HG03135 (cell line): ENCODE results near the gene MEA1.
A peak's percentile ranks its signal among the peaks of the same experiment; 100 is the strongest.

Source experiments
- ATAC-seq: cut with Tn5 transposase; IDR thresholded peaks from one replicate; pipeline ENCODE4 v1.9.1; 2021; ENCODE audit warnings: mild to moderate bottlenecking, moderate library complexity; ENCODE audit not compliant: unreplicated experiment

MEA1 gene

DNA sequence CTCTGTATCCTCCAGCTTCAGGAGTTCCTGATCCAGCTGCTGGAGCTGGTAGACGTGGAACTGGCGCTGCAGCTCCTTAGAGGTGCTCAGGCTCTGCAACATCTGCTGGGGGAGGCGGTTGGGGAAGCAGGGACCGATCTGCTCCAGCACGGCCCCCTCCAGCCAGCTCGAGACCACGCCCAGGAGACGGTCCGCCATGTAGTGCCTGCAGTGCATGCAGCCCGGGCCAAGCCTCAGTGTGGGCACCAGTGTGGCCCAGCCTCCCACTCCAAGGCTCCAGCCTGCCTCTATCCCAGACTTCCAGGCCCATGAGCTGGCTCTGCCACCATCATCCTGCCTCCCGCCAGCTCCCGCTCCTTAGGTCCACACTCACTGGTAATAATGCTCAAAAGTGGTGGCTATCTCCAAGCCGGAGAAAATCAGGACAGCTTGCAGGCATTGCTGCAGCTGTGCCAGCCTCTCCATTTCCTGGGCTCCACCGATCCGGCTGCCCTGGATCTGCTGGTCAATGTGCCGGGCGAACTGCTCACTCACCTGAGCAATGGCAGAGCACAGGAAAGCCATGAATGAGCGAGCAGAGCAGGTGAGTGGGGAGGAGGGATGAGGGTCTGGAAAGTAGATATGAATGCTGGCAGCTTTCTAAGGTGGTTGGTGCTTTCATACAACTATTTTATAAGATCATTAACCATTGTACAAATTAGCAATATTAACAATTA lies 27.0 kb upstream of the MEA1 start:
- ATAC-seq: no peak

DNA sequence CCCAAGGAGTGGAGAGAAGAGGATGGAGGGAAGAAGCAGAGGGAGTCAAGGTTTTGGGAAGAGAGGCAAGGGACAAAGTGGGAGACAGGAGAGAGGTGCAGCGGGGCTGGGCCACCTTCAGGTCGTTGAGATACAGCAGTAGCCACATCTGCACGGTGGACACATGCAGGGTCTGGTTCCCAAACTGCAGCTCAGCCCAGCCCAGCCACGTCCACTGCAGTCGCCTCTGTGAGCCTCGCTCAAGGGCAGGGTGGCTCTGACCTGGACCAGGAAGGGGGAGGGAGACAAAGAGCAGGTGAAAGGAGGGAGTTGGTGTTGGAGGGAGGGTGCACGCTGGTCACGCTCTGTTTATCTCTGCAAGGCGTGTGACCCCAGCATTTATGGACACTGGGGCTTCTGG lies 25.0 kb upstream of the MEA1 start:
- ATAC-seq: no peak

DNA sequence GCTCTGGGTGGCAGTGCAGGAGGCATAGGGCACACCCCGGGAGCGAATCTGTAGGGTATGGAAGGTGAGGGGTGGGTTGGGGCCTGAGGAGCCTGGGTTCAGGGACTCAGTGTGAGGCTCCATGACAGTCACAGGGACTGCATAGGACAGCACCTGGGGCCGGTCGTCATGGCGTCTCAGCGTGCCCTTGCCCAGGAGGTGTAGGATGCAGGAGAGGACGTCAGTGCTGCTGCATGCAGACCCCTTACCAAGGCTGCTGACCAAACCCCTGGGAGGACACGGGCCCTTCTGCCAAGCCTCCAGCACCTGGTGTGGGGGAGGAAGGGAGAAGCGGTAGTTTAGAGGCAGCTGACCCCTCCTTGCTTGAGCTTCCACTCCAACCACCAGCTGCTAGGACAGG lies 24.0 kb upstream of the MEA1 start:
- ATAC-seq: no peak

DNA sequence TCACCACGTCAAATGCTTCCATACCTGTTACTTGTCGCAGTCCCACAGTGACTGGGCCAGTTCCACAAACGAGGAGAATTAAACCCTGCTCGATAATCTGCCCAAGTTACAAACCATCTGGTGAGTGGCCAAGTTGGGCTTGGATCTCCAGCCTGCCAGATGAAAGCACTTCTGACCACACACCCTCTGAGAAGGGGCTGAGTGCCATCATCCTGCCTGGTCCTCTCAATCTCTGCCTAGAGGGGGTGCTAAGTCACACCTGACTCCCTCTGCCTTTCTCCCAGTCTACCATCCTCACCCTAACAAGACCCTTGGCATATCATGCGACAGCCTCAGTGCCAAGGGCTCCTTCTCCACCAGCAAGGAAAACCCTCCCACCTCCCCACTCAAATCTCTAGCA lies 23.5 kb upstream of the MEA1 start:
- no peak for ATAC-seq

DNA sequence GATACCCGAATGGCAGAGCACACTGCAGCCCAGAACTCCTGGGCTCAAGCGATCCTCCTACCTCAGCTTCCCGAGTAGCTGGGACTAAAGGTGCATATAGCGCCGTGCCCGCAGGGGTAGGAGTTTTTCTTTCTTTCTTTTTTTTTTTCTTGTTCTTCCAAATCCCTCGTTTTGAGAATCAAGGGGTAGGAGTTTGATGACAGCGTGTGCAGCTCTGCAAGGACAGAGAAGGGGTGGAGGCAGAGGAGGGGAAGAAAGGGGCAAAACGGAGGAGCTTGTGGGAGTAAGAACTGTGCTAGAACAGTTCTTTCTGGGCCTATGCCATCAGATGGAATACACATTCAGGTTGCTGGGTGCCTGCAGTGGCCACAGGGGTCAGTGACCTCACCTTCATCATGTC lies 23.0 kb upstream of the MEA1 start:
- ATAC-seq: no peak

DNA sequence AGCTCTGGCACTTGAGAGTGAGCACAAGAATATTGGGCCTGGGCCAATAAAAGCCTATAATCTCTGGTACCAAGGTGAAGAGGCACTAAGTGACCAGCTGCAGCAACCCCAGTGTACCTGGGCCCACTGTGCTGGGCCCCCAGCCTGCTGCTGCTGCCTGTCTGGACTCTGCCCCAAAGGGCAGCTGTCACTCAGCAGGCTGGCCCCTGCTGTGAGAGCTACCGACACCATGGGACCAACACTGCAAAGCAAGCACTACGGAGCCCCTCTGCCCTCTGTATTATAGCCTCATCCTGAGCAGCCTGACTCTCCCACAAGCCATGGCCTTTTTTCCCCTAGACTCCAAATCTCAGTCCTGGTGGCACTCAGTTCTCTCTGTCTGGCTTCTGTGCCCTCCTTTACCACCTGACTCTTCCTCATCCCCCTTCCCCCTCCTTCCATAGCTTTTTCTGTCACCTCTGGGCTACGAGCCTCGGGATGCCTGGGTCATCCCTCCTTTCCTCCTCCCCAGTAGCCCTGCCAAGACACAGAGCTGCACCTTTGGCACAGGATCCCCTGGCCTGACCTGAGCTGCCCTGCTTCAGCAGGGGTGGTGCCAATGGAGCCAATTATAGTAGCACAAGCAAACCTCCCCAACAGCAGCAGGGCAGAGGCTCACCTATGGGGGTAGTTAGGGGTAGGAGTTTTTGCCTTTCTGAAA lies 21.9 kb upstream of the MEA1 start:
- no peak for ATAC-seq

DNA sequence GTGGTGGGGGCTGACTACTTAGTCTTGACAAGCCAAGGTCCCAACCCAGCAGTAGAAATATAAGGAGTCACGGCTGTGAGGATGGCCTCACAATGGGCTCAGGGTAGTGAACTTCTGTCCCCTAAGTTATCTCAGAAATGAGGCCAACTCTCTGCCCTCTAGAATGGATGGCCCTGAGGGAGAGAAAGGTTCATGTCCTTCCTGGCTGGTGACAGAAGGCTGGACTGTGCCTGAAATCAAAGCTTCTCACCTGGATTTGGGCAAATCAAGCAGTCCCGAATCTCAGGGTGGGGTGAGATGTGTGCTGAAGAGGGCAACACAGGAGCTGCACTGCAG lies 20.4 kb upstream of the MEA1 start:
- no peak for ATAC-seq

DNA sequence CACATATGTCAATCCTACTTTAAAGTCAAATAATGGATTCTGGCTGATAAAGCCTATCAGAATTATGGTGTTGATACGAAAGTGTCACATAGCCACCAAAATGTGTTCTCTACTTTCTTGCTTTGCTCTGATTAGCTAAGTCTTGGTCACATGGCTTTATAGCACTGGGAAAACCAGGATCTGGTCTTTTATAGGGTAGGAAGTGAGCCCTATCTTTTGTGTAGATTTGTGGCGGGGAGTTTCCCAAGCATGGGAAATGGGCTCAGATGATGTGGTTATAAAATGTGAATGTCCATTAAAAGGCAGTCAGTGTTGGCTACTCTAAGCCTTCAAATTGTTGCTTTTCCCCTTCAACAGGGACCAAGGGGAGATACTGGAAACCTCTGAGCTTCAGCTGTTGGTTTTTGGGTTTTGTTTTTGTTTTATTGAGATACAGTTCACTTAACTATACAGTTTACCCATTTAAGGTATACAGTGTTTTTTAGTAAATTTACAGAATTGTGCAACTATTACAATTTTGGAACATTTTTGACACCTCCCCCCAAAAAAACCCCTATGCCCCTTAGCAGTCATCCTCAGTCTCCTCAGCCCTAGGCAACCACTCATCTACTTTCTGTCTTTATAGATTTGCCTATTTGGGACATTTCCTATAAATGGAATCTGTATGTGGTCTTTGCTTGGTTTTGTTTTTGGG lies 19.9 kb upstream of the MEA1 start:
- no peak for ATAC-seq

DNA sequence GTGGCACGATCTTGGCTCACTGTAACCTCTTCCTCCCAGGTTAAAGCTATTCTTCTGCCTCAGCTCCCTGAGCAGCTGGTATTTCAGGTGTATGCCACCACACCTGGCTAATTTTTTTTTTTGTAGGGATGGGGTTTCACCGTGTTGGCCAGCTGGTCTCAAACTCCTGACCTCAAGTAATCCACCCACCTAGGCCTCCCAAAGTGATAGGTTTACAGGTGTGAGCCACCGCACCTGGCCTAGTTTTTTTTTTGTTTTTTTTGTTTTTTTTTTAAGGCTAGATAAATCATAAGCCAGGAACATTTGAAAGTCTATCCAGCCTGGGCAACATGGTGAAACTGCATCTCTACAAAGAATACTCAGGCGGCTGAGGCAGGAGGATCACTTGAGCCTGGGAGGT lies 18.6 kb upstream of the MEA1 start:
- no peak for ATAC-seq

DNA sequence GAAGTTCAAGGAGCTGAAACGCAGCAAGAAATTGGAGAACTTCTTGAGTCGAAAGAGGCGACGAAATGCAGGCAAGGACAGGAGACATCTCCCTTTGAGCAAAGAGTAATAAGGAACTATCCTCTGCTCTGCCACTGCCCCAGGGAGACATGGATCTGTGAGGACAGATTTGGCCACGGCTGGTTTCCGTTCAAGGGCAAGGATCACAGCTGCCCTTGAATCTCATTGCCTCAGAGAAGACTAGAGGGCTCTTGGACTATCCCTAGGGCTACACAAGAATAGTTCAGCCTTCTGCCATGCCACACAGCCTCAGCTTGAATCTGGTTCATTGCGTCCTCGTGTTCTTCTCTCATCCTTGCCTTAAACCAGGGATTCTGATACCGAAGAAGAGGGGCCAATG lies 15.4 kb upstream of the MEA1 start:
- ATAC-seq: no peak

DNA sequence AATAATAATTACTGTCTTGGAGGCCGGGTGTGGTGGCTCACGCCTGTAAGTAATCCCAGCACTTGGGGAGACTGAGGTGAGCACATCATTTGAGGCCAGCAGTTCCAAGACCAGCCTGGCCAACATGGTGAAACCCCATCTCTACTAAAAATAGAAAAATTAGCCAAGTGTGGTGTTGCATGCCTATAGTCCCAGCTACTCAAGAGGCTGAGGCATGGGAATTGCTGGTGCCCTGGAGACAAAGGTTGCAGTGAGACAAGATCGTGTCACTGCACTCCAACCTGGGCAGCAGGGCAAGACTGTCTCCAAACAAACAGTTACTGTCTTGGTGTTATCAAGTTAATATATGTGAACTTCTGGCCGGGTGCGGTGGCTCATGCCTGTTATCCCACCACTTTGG lies 12.6 kb upstream of the MEA1 start:
- ATAC-seq: no peak

DNA sequence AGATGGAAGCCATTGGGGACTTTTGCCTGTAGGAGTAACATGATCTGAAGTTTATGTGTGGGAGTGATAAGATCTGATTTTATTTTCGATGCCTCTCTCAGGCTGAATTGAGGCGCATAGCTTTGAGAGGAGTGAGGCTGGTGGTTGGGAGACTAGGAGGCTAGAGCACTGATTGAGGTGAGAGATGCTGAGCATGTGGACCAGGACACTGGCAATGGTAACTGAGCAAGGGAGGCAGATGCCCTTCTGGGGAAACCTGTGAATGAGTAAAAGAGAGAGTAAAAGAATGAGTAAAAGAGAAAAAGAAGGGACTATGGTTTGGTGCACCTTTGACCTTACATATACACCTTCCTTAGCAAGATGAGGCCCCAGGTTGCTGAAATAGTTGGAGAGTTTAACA lies 10.7 kb upstream of the MEA1 start:
- ATAC-seq: no peak

DNA sequence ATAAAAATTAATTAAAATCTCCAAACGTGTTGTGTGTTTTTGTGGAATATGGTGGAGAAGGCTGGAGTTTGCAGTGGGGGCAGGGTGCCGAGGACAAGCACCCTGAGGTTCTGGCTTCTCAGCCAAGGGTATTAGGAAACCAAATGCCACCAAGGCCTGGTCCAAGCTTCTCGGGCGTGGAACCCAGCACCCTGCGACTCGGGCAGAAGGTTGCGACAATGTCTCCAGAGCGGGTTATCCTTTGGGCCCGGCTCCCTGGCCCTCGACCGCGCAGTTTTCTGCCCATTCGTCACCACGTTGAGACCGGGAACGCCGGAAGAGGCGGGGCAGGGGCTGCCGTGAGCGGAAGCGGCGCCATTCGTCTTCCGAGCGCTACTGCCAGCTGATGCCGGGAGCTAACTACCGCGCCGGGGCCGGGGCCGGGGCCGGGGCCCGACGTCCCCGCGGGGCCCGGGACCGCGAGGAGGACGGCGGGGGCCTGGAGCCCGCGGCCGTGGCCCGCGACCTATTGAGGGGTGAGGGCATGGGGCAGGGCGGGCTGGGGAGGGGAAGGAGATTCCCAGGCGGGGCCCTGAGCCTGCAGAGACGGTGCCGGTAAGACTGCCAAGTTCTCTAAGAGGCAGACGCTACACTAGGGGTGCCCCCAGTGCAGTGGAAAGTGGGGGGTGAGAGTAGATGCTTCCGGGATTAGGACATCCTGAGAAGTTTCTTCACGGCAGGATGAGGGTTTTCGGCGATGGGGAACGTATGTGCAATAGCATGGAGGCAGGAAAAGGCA lies 7.7 kb upstream of the MEA1 start, which contains the start of gene RRP36:
Gene RRP36, plus strand, starts transcription at position 354 of the 778 bp plus-strand sequence. Its CDS starts 32 bp downstream, at position 386.
- ATAC-seq: peak; percentile 59

DNA sequence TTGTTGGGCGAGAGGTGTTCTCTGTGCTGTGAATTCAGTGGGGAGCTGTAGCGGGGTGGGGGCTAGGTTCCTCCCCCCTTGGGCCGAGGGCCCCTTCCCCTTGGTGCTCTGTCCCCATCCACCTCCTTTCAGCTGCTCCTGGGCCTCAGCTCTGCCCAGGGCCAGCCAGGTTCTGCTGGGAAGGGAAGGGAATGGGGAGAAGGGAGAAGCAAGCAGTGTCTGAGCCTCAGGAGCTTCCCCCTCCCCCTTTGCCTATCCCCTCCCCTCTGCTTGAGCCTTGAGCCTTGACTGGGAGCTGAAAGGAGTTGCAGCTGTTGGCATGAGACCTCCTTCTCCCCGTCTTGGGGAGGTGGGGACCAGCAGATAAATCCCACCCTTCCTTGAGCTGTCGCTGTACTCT lies 7.1 kb upstream of the MEA1 start:
- ATAC-seq: no peak

DNA sequence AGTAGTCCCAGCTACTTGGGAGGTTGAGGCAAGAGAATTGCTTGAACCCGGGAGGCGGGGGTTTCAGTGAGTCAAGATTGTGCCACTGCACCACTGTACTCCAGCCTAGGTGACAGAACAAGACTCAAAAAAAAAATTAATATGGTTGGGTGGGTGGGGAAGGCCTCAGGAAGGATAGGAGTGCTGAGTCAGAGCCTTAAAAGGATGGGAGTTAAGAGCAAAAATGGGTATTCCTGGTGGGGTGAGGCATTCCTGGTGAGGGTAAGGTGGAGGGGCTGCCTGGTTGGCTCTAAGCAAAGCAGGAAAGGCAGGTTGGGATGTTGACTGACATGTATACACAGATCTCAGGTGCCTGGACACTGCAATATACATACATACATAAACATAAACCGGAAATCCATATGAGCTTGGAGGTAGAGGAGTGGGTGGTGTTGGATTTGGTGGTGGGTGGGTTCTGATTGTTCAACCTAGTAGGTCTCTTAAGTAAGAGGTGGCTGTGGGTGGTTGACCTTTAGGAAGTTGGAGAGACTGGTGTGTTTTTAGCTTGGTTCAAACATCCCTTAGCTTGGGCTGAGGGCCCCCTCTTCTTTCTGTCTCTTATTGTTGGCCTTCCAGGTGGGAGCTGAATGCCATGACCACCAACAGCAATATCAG lies 6.4 kb upstream of the MEA1 start:
- ATAC-seq: no peak

DNA sequence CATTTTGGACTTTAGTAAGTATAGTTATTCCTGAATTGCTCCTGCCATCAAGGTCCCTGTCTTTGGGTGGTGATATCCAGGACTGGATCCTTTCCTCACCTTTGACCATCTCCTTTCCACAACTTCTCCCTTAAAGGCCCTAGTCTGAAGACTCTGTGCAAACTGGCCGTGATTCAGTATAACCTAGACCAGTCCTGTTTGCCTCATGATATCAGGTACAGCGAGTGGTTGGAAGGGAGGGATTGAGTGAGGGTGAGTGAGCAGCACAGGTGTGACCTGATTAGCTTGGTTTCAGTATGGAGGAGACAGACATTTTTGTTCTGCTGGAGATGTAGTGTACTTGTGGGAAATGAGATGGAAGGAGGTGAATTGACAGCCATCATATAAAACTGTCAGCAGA lies 5.4 kb upstream of the MEA1 start:
- no peak for ATAC-seq

DNA sequence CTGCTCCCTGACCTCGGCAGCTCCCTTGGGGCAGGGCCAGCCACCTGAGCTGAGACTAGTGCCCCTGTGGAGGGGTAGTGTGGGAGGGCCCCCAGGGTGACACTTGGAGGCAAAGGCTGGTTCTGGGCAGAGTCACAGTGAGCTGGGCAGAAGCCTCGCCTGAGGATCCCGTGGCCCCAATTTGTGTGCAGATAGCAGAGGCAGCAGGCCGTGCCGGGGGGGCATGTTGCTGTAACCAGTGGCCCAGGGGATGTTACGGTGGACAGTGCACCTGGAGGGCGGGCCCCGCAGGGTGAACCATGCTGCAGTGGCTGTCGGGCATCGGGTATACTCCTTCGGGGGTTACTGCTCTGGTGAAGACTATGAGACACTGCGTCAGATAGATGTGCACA lies 3.2 kb upstream of the MEA1 start:
- ATAC-seq: no peak

DNA sequence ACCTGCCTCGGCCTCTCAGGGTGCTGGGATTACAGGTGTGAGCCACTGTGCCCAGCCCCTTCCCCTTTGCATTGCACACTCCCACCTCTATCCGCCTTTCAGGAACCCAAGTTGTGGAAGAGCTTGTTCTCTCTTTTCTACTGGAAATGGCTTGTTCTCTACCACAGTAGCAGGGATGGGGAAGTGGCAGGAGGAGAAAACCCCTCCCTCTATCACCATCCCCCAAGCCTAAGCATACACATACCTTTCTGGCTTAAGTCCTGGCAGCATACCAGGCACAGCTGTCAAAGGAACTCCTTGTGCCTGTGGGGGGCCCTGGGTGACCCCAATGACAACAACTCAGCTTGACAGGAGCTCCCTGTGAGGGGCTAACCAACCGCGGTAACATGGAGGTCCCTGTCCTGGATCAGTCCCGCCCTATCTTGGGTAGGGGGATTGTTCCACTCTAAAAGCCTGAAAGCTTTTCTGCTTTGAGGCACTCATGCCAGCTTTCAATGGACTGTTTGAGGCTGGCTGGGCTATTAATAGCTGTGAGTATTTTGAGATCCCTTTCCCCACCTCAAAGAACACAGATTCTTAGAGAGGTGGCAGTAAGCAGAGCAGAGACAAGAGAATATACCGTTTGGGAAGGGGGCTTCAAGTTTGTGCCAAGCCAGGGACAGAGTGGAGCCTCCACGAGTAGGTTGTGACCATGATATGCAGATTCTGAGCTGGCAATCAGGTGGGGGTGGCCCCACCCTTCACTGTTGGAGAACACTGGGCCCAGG lies 2.6 kb upstream of the MEA1 start:
- no peak for ATAC-seq

DNA sequence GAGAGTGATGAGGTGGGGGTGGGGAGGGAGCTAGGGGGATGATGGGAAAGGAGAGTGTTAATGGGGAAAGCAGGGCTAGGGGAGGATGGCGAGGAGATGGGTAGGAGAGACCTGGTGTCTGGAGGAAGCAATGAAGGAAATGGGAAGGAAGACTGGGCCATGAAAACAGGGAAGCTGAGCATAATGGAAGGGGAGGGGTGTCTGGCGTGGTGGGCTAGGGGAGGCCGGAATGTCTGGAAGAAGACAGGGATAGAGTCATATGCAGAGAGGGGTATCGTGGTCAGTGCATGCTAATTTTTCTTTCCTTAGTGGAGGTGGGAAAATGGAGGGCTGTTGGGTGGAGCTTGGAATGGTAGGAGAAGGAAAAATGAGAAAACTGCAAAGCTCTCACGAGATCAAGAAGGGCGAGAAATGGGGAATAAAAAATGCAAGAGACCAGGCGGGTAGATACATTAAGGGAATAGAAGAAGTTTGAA lies 726 bp upstream of the MEA1 start:
- no peak for ATAC-seq
